Gastrocnemius medialis (tissue), 4 donors: Measurements from ENCODE around the gene NPBWR2. TPM values are rescaled to one million over a fixed set of nuclear protein-coding genes. Genes with fewer than 3 reads are reported as not detected.
A peak's percentile ranks its signal among the peaks of the same experiment; 100 is the strongest.

Experiments
- ATAC-seq, 2 donors: fragments of 150-250 bp; one replicate each; pipeline ENCODE4 v1.9.1; 2016
- DNase-seq, 2 donors: peaks; one replicate each; pipeline ENCODE4 v3.0.0-alpha.2; 2019
- H3K27ac ChIP-seq, 4 donors: fragments of 200-600 bp; sonication (generic); 1 replicate in 1 of 4; 2 replicates in 3 of 4; pipeline ENCODE4 v1.5.1; 2016 to 2018; ENCODE audit warnings: mild to moderate bottlenecking in 2 of 4, moderate library complexity in 1 of 4
- H3K27me3 ChIP-seq, 3 donors: fragments of 200-600 bp; sonication (generic) in 2 of 3; 1 replicate in 1 of 3; 2 replicates in 2 of 3; pipeline versions ENCODE4 v1.5.1 to v1.6.0; 2016 to 2019; ENCODE audit warnings: mild to moderate bottlenecking in 1 of 3, moderate library complexity in 1 of 3
- H3K36me3 ChIP-seq, 2 donors: fragments of 200-600 bp; sonication (generic) in 1 of 2; one replicate each; pipeline ENCODE4 v1.5.1; 2017 to 2018
- H3K4me1 ChIP-seq, 2 donors: fragments of 200-600 bp; sonication (generic) in 1 of 2; one replicate each; pipeline ENCODE4 v1.5.1; 2016 to 2017; ENCODE audit warnings: mild to moderate bottlenecking in 2 of 2
- H3K4me3 ChIP-seq, 4 donors: fragments of 200-600 bp; sonication (generic) in 3 of 4; 1 replicate in 1 of 4; 2 replicates in 3 of 4; pipeline ENCODE4 v1.5.1; 2016 to 2019; ENCODE audit warnings: mild to moderate bottlenecking in 2 of 4
- H3K9me3 ChIP-seq, 3 donors: fragments of 200-600 bp; sonication (generic) in 2 of 3; 1 replicate in 1 of 3; 2 replicates in 2 of 3; pipeline ENCODE4 v1.5.1; 2016 to 2019
- POLR2A ChIP-seq, 2 donors: fragments of 450-650 bp; IDR thresholded peaks; one replicate each; pipeline ENCODE4 v1.6.1; 2017; ENCODE audit warnings: antibody characterized with exemption in 2 of 2, mild to moderate bottlenecking in 2 of 2, moderate library complexity in 2 of 2
- in situ Hi-C, 4 donors: fragments of 200-750 bp; cut with MboI; loops; one replicate each; pipeline versions ENCODE4 v1.15.0 to v1.8.0; 2017; ENCODE audit warnings: low sequenced_read_pairs in 4 of 4
- intact Hi-C: fragments of 100-400 bp; cut with DNase I; formaldehyde crosslinking; loops from one replicate; pipeline ENCODE4 v1.15.1; 2023; ENCODE audit warnings: low total_unique reads
- total RNA-seq, 4 donors: library from RNA; depleted of rRNA; stranded (reverse); fragments of >200 nt; gene quantifications; one replicate each; pipeline versions ENCODE4 v1.1.0 to v1.2.3, GENCODE V29; 2016
- TF ChIP-seq, protein P1 (sequence below), 5 experiments: fragments of 450-650 bp in 3 of 5; fragments of 200-600 bp in 2 of 5; sonication (generic) in 2 of 5; IDR thresholded peaks in 4 of 5; conservative IDR thresholded peaks in 1 of 5; 1 replicate in 4 of 5; 2 replicates in 1 of 5; pipeline ENCODE4 v1.5.1; 2016 to 2019; ENCODE audit warnings: antibody characterized with exemption in 5 of 5, mild to moderate bottlenecking in 3 of 5, moderate library complexity in 3 of 5

The NPBWR2 gene
- total RNA-seq, 4 donors from 2014 or later, result not detected

DNA sequence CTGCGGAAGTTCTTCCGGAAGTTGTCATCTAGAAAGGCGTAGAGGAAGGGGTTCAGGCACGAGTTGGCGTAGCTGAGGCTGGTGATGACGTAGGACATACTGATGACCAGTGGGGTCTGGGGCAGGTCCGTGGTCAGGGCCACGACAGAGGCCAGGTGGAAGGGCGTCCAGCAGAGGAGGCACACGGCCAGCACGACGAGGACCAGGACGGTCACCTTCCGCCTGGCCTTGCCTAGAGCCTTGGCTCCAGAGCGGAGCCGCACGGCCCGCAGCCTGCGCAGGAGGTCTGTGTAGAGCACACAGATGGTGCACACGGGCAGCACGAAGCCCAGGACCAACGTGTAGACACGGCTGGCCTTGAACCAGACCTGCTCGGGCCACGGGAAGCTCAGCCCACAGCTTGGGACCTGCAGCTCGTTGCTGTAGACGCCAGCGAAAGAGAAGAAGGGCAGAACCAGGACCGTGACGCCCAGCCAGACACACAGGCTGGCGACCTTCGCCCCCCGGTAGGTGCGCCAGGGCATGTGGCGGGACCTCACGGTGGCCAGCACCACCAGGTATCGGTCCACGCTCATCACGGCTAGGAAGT lies 1.4 kb downstream of the NPBWR2 start:
- no peak for ATAC-seq
- Histone ChIP-seq H3K27me3 (peaks cover 30 to 31% (median 30%) of the 10 kb centered on the region in 3 donors), H3K4me1 (peaks cover 0 to 10% of the 10 kb centered on the region in 2 donors), H3K9me3 (no peaks in the 10 kb centered on the region), H3K4me3 (no peak overlapping the region), H3K36me3 (no peaks in the 10 kb centered on the region), H3K27ac (no peak overlapping the region)
- in situ Hi-C loops, result no loop called here
- peak in 1 of 2 donors; percentile 3 for DNase-seq
- no peak for TF ChIP-seq POLR2A (IDR thresholded peaks at IDR 0.05)
- TF ChIP-seq, protein P1, sequence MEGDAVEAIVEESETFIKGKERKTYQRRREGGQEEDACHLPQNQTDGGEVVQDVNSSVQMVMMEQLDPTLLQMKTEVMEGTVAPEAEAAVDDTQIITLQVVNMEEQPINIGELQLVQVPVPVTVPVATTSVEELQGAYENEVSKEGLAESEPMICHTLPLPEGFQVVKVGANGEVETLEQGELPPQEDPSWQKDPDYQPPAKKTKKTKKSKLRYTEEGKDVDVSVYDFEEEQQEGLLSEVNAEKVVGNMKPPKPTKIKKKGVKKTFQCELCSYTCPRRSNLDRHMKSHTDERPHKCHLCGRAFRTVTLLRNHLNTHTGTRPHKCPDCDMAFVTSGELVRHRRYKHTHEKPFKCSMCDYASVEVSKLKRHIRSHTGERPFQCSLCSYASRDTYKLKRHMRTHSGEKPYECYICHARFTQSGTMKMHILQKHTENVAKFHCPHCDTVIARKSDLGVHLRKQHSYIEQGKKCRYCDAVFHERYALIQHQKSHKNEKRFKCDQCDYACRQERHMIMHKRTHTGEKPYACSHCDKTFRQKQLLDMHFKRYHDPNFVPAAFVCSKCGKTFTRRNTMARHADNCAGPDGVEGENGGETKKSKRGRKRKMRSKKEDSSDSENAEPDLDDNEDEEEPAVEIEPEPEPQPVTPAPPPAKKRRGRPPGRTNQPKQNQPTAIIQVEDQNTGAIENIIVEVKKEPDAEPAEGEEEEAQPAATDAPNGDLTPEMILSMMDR (IDR thresholded peaks at IDR 0.05 in 4 of 5, conservative IDR thresholded peaks at IDR 0.05 in 1 of 5), result no peak
- intact Hi-C loops, result no loop called here

GRCh38 chr20:64104667-64105451 lies 2.5 kb downstream of the NPBWR2 start:
- H3K36me3 ChIP-seq, result no peaks in the 10 kb centered on the region
- H3K27ac ChIP-seq, result no peak overlapping the region
- in situ Hi-C loops (no loop called here), intact Hi-C loops (no loop called here)
- no peak for ATAC-seq
- H3K4me1 ChIP-seq, result peaks cover 0 to 10% of the 10 kb centered on the region in 2 donors
- DNase-seq, result peak in 1 of 2 donors; percentile 4
- TF ChIP-seq, protein P1 (IDR thresholded peaks at IDR 0.05 in 4 of 5, conservative IDR thresholded peaks at IDR 0.05 in 1 of 5), result no peak
- no peak for TF ChIP-seq POLR2A (IDR thresholded peaks at IDR 0.05)
- H3K27me3 ChIP-seq, result peaks cover 35 to 40% (median 36%) of the 10 kb centered on the region in 3 donors
- no peaks in the 10 kb centered on the region for H3K9me3 ChIP-seq
- no peak overlapping the region for H3K4me3 ChIP-seq

DNA sequence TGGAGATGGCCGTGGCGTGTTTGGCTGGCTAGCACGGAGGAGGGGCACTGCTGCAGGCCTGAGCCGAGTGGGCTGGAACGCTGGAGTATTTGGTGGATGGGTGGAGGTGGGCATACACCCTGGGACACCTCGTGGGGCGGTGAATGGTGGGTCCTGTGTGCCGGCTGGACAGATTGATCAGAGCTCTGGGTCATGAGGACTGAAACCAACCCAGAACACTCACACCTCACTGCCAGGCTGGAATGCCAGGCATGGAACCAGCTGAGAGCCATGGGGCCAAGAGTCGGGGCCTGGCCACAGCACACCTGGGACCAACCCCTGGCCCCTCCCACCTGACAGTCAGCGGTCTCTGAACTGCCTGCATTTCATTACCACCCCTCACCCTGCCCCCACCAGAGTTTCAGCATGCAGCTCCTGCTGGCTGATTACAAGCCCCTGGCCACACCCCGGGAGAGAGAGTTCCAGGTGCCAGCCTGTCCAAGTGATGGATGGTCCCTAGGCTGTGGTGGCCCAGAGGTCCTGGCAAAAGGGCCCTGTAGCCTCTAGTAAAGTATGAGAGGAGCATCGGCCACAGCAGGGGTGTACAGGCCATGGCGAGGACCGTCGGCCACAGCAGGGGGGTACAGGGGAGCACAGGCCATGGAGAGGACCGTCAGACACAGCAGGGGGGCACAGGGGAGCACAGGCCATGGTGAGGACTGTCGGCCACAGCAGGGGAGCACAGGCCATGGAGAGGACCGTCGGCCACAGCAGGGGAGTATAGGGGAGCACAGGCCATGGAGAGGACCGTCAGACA lies 3.3 kb downstream of the NPBWR2 start:
- intact Hi-C loops, result no loop called here
- H3K27ac ChIP-seq, result no peak overlapping the region

GRCh38 chr20:64102647-64103354 lies 4.6 kb downstream of the NPBWR2 start:
- peak in 1 of 2 donors; percentile 4 for DNase-seq
- in situ Hi-C loops (no loop called here), intact Hi-C loops (no loop called here)
- Histone ChIP-seq H3K27me3 (peaks cover 35 to 49% (median 43%) of the 10 kb centered on the region in 3 donors), H3K4me3 (peak overlapping the region in 2 of 4 donors; percentile 31 to 36), H3K9me3 (no peaks in the 10 kb centered on the region), H3K27ac (no peak overlapping the region), H3K4me1 (peaks cover 0 to 10% of the 10 kb centered on the region in 2 donors), H3K36me3 (no peaks in the 10 kb centered on the region)
- ATAC-seq, result no peak
- TF ChIP-seq POLR2A (IDR thresholded peaks at IDR 0.05), result no peak
- TF ChIP-seq, protein P1 (IDR thresholded peaks at IDR 0.05 in 4 of 5, conservative IDR thresholded peaks at IDR 0.05 in 1 of 5), result no peak

More for the DNA sequence above, 3.3 kb downstream of the NPBWR2 start:
- Histone ChIP-seq H3K36me3 (no peaks in the 10 kb centered on the region), H3K9me3 (no peaks in the 10 kb centered on the region), H3K4me1 (peaks cover 0 to 10% of the 10 kb centered on the region in 2 donors), H3K27me3 (peaks cover 35 to 43% (median 43%) of the 10 kb centered on the region in 3 donors), H3K4me3 (no peak overlapping the region)
- peak in 1 of 2 donors; percentile 6 for DNase-seq
- TF ChIP-seq POLR2A (IDR thresholded peaks at IDR 0.05), result no peak
- TF ChIP-seq, protein P1 (IDR thresholded peaks at IDR 0.05 in 4 of 5, conservative IDR thresholded peaks at IDR 0.05 in 1 of 5), result no peak
- no peak for ATAC-seq
- in situ Hi-C loops, result no loop called here
